Hematopoietic multipotent progenitor cell treated with erythropoietin and hydrocortisone succinate and interleukin-3 and kit ligand, for 8 days (in vitro differentiated cells): ENCODE measurements around the gene RYR1.
A peak's percentile ranks its signal among the peaks of the same experiment; 100 is the strongest.
"Not testable (repeated sequence)": the region's sequence is repeated elsewhere in the genome, so short reads cannot be mapped to it uniquely, and the experiment has no call there.

Source experiments
- DNase-seq: peaks from one replicate; pipeline ENCODE4 v3.0.0-alpha.2; 2015

The RYR1 gene

DNA sequence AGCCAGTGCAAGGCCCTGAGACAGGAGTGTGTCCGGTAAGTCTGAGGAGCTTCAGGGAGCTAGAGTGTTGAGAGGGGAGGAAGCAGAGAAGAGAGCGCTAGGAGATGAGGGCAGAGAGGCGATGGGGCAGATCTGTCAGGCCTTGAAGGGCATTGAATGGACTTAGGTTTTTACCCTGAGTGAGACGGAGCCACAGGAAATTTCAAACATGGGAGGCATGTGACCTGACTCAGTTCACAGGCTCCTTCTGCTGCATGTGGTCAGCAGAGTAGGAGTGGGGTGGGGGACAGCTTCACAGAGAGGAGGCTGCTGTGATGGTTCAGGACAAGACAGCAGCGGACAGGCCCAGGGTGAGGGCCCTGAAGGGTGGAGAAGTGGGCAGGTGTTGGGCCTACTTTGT lies 33.1 kb upstream of the RYR1 start:
- no peak for DNase-seq

- no peak for DNase-seq
Measured at GRCh38 chr19:38401148-38401547, 32.3 kb upstream of the RYR1 start.

GRCh38 chr19:38402623-38402966 lies 30.9 kb upstream of the RYR1 start:
- no peak for DNase-seq

- DNase-seq = peak; percentile 95
Measured at GRCh38 chr19:38402967-38403674, 30.4 kb upstream of the RYR1 start, which contains the start of gene FAM98C. TSS of gene FAM98C (plus strand) at chr19:38403093. CDS start at chr19:38403154, 61 bp downstream.

GRCh38 chr19:38404858-38405257 lies 28.6 kb upstream of the RYR1 start:
- DNase-seq = no peak

DNA sequence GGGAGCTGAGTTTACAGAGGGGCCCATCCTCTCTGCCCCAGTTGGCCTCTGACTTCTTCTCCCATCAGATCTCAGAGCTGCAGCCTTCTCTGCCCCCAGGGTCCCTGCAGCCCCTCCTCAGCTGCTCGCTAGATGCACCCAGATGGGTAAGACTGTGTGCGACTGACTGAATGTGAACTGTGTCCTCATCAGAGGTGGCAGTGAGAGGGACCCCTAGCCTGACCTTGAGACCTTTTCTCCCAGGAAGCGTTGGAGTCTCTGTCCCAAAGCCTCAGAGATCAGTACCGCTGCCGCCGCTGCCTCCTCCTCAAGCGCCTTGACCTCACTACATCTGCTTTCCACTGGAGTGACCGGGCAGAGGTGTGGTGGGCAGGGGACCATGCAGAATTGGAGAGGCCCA lies 28.2 kb upstream of the RYR1 start:
- DNase-seq = no peak

DNA sequence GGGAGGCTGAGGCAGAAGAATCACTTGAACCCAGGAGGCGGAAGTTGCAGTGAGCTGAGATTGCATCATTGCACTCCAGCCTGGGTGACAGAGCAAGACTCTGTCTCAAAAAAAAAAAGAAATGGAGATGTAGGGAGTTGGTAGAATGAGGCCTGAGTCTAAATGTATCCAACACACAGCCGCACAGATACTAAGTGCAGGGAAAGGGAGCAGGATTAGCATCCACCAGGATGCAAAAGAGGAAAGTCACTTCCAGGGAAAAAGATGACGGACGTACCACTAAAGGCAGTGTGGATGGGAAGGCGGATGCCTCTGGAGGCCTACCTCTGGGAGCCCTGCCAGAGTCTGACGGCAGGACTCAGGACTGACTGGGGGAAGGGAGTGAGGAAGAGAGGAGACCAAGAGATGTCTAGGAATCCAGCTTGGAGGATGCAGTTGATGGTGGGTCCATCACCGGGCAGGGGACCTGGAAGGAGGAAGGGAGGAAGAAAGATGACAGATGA lies 23.8 kb upstream of the RYR1 start:
- DNase-seq = no peak

DNA sequence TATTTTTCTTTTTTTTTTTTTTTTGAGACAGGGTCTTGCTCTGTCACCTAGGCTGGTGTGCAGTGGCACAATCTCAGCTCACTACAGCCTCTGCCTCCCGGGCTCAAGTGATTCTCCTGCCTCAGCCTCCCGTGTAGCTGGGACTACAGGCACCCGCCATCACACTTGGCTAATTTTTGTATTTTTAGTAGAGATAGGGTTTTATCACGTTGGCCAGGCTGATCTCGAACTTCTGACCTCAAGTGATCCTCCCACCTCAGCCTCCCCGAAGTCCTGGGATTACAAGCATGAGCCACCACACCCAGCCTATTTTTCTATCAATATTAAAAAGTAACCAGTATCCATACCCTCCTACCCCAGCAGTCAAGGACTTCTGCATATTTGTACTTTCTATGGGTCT lies 23.1 kb upstream of the RYR1 start:
- not testable (repeated sequence) for DNase-seq

DNA sequence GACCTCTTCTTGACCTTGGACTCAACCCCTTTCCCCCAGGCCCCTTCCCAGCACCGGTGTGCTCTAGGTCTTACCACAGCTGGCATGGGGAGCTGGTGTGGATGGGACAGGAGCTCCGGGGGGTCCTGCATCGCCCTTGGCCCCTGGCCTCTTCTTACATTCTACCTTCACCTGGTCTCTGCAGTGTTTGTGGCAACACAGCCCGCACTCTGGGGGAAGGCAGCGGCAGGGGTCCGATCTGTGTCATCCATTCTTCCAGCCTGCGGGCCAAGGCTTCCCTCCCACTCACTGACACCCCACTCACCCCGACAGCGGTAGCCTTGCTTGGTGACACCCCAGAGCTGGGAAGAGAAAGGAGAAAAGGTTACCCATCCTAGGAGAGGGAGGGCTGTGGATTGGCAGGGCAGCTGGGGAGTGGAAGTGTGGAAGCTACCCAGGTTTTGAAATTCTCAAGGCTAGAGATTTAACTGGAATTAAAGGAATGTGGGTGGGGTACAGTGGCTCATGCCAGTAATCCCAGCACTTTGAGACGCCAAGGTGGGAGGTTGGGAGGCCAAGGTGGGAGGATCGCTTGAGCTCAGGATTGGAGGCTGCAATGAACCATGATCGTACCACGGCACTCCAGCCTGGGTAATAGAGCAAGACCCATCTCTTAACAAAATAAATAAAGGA lies 22.3 kb upstream of the RYR1 start:
- no peak for DNase-seq

- DNase-seq = not testable (repeated sequence)
Measured at GRCh38 chr19:38411898-38412297, 21.6 kb upstream of the RYR1 start.

- DNase-seq = no peak
Measured at GRCh38 chr19:38412491-38412890, 21.0 kb upstream of the RYR1 start.

GRCh38 chr19:38412961-38413360 lies 20.5 kb upstream of the RYR1 start:
- DNase-seq = no peak

- DNase-seq = no peak
Measured at GRCh38 chr19:38413416-38413815, 20.1 kb upstream of the RYR1 start.

DNA sequence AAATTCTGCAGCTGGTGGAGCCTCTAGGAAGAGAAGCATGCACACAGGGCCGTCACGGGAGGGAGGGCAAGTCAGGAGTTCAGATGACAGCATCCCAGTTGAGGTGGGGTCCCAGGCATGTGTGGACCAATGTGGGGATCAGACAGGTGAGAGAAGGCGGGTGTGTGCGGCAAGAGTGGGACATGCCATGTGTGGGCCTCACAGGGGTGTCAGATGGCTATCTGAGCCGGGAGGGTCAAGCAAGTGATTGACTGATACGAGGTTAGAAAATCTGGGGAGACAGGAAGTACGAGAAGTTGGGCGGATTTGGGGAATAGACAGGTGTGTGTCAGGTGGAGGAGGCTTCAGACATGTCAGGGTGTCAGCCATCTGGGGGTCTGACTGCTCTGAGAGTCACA lies 16.3 kb upstream of the RYR1 start:
- no peak for DNase-seq

- peak; percentile 55 for DNase-seq
Measured at GRCh38 chr19:38417544-38418506, 15.7 kb upstream of the RYR1 start.

- DNase-seq = no peak
Measured at GRCh38 chr19:38420935-38421334, 12.6 kb upstream of the RYR1 start.

DNA sequence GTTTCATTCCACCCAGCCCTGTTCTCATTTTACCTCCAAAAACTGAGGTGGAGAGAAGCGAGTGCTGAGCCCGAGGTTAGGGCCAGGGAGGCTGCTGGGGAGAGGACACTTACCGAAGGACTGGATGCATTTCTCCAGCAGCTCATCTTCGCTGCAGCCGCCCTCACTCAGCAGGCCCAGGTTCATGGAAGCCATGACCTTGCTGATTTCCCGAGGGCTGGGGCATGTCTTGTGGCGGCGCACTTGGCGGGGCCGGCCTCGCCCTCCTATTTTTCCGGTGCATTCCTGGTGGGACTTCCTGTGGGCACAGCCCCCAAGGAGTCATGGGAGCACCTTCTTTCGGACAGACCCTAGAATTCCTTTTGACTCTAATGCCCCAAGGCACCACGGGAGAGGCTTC lies 11.6 kb upstream of the RYR1 start:
- DNase-seq = no peak

GRCh38 chr19:38422438-38422837 lies 11.1 kb upstream of the RYR1 start:
- no peak for DNase-seq

DNA sequence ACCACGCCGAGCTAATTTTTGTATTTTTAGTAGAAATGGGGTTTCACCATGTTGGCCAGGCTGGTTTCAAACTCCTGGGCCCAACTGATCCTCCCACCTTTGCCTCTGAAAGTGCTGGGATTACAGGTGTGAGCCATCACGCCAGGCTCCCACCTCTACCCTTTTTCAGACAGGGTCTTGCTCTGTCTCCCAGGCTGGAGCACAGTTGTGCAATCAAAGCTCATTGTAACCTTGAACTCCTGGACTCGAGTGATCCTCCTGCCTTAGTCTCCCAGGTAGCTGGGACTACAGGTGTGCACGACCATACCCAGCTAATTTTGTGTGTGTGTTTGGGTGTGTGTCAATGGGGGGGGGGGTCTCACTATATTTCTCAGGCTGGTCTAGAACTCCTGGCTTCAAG lies 9.2 kb upstream of the RYR1 start:
- DNase-seq = no peak

DNA sequence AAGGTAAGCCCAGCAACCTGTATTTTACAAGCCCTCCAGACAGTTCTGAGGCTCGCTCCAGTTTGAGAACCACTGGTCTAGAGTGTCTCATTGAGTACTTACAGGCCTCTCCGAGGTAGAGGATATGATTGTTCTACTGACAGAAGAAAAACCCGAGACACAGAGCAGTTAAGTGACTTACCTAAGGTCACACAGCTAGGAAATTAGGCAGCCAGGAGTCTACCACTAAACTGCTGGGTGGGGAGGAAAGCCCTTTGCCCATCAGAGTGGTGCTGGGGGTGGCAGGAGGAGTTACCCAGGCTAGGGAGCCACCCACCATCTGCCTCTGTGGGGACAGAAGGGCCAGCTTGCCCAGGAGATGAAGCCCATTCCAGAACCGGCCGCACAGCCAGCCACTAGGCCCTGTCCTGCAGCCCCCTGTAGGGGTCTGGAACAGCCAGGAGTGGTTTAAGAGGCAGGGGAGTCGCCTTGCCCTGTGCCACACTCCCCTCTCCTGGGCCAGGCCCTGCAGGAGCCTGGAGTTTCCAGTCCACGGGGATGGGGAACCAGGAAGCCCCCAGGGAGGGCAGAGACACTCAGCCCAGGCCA lies 8.2 kb upstream of the RYR1 start:
- no peak for DNase-seq

DNA sequence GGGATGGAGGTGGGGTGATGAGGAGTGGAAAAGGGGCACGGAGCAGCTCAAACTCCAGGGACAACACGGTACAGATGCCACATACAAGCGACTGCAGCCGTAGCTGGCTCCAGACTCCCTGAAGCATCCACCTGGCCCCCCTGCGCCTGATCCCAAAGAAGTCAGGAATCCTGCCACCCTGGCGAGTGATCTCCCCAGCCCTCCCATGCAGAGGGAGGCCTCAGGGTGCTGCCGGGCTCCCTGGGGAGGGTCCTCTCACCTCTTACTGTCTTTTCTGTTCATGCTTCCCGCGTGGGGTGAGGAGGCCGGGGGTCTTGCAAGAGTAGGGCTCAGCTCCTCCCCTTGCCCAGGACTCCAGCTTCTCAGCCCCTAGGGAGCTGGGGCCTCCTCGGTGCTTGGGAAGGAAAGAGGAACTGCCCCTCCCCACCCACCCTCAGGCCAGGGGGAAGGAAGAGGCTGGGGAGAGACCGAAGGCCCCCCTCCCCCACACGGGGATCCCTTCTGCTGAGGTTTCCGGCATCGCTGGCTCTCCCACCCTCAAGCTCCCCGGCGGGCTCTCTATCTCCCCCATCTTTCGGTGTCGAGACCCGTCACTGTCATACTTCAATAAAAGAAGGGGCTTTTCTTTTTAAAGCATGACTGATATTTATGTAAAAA lies 7.6 kb upstream of the RYR1 start, which contains the start of gene RASGRP4:
Gene RASGRP4 (minus strand): TSS at position 410 of the 657 bp plus-strand sequence. CDS start 128 bp downstream, at position 282.
- DNase-seq = peak; percentile 8

DNA sequence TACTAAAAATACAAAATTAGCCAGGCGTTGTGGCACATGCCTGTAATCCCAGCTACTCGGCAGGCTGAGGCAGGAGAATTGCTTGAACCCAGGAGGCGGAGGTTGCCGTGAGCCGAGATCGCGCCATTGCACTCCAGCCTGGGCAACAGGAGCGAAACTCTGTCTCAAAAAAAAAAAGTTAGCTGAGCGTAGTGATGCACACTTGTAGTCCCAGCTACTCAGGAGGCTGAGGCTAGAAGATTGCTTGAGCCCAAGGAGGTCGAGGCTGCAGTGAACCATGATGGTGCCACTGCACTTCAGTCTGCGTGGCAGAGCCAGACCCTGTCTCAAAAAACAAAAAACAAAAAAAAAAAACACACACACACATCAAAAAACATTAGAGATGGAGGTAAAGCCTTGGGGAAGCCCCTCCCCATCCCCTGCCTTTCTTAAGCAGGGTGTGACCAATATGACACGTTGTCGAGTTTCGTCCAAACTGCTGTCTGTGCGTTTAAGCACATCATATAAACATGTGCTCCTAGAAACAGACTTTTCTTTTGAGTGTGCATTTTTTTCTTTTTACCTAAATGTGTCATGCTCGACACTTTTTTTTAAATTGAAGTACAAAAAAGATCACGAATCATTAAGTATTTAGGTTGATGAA lies 6.3 kb upstream of the RYR1 start:
- not testable (repeated sequence) for DNase-seq
